IMR-90 (cell line): ENCODE measurements around the gene ASPA. TPM values are rescaled to one million over a fixed set of nuclear protein-coding genes. Genes with fewer than 3 reads are reported as not detected.

Experiments
- ATAC-seq: fragments of 200-7000 bp; cut with Tn5 transposase; 2 replicates; pipeline ENCODE4 v1.9.1; 2020; ENCODE audit warnings: low read depth, mild to moderate bottlenecking, moderate library complexity
- BruUV-seq: library from RNA; stranded (reverse); fragments of 400-500 nt; replicated peaks from 2 replicates; lab custom pipeline; 2021; lab: Mats Ljungman, UMichigan
- CTCF ChIA-PET: fragments of 300-600 bp; formaldehyde crosslinking; extraction: SDS; loops from one replicate; lab custom pipeline; 2021; ENCODE audit warnings: antibody characterized with exemption; lab: Yijun Ruan, JAX
- POLR2A ChIA-PET: fragments of 300-600 bp; sonication (Branson Sonifier 250); formaldehyde crosslinking; loops from one replicate; lab custom pipeline; 2022; ENCODE audit warnings: antibody characterized with exemption; ENCODE audit not compliant: unreplicated experiment; lab: Charles Lee
- DNase-seq: peaks from one replicate; pipeline ENCODE4 v3.0.0; 2013
- H2AFZ ChIP-seq: replicated peaks from 2 replicates; pipeline ENCODE3; 2013; ENCODE audit warnings: low read length, mild to moderate bottlenecking; ENCODE audit not compliant: poor library complexity
- H2AK5ac ChIP-seq: 2 replicates; pipeline ENCODE4 v1.6.1; 2013; ENCODE audit warnings: low read depth, low read length, inconsistent platforms
- H2AK9ac ChIP-seq: replicated peaks from 2 replicates; pipeline ENCODE3; 2013; ENCODE audit warnings: mild to moderate bottlenecking, low read depth, low read length, moderate library complexity; ENCODE audit not compliant: poor library complexity
- H2BK120ac ChIP-seq: 2 replicates; pipeline ENCODE4 v1.6.1; 2013; ENCODE audit warnings: low read depth, low read length, inconsistent platforms
- H2BK15ac ChIP-seq: 3 replicates; pipeline ENCODE4 v1.6.1; 2013; ENCODE audit warnings: low read depth, low read length, inconsistent platforms
- H2BK20ac ChIP-seq: 2 replicates; pipeline ENCODE4 v1.6.1; 2013; ENCODE audit warnings: low read depth, mild to moderate bottlenecking, inconsistent platforms, low read length, moderate library complexity
- H2BK5ac ChIP-seq: 2 replicates; pipeline ENCODE4 v1.6.1; 2013; ENCODE audit warnings: mild to moderate bottlenecking, low read depth, low read length, inconsistent platforms; ENCODE audit not compliant: poor library complexity, severe bottlenecking
- H3K14ac ChIP-seq: replicated peaks from 2 replicates; pipeline ENCODE4 v1.6.1; 2013; ENCODE audit warnings: low read depth, low read length, inconsistent platforms
- H3K18ac ChIP-seq: 2 replicates; pipeline ENCODE4 v1.6.1; 2013; ENCODE audit warnings: low read depth, low read length, control low read depth
- H3K23ac ChIP-seq: 2 replicates; pipeline ENCODE4 v1.6.1; 2013; ENCODE audit warnings: low read depth, low read length, inconsistent platforms
- H3K27ac ChIP-seq: 2 replicates; pipeline ENCODE4 v1.5.1; 2013; ENCODE audit warnings: mild to moderate bottlenecking, control low read depth, low read length; ENCODE audit not compliant: insufficient read depth
- H3K27me3 ChIP-seq: 2 replicates; pipeline ENCODE4 v1.6.1; 2013; ENCODE audit warnings: low read length; ENCODE audit not compliant: control insufficient read depth, insufficient read depth
- H3K36me3 ChIP-seq: 2 replicates; pipeline ENCODE4 v1.6.1; 2013; ENCODE audit warnings: low read length, mixed read lengths; ENCODE audit not compliant: control insufficient read depth, insufficient read depth
- H3K4ac ChIP-seq: 2 replicates; pipeline ENCODE4 v1.6.1; 2013; ENCODE audit warnings: low read depth, low read length, inconsistent platforms
- H3K4me1 ChIP-seq: 2 replicates; pipeline ENCODE4 v1.6.1; 2013; ENCODE audit warnings: low read length, mixed read lengths; ENCODE audit not compliant: control insufficient read depth, insufficient read depth
- H3K4me2 ChIP-seq: 2 replicates; pipeline ENCODE4 v1.6.1; 2013; ENCODE audit warnings: low read depth, mild to moderate bottlenecking, control low read depth, low read length, moderate library complexity
- H3K4me3 ChIP-seq: 2 replicates; pipeline ENCODE4 v1.5.1; 2013; ENCODE audit warnings: low read depth, mild to moderate bottlenecking, control low read depth, low read length, moderate library complexity; ENCODE audit not compliant: insufficient read depth
- H3K56ac ChIP-seq: 2 replicates; pipeline ENCODE4 v1.6.1; 2013; ENCODE audit warnings: low read length, inconsistent platforms; ENCODE audit not compliant: insufficient read depth; ENCODE audit errors: extremely low read depth
- H3K79me1 ChIP-seq, 2 experiments: 2 replicates each; pipeline ENCODE4 v1.6.1; 2013; ENCODE audit warnings: low read length in 2 of 2, inconsistent platforms in 1 of 2, low read depth in 1 of 2
- H3K9ac ChIP-seq: 2 replicates; pipeline ENCODE4 v1.6.1; 2013; ENCODE audit warnings: low read depth, low read length, control low read depth
- H3K9me1 ChIP-seq: 2 replicates; pipeline ENCODE4 v1.6.1; 2013; ENCODE audit warnings: low read length, inconsistent platforms; ENCODE audit not compliant: insufficient read depth
- H3K9me3 ChIP-seq: 2 replicates; pipeline ENCODE4 v1.6.1; 2013; ENCODE audit warnings: low read length; ENCODE audit not compliant: control insufficient read depth, insufficient read depth
- H4K20me1 ChIP-seq: 2 replicates; pipeline ENCODE4 v1.6.1; 2013; ENCODE audit warnings: low read length, inconsistent platforms; ENCODE audit not compliant: insufficient read depth
- H4K5ac ChIP-seq: 2 replicates; pipeline ENCODE4 v1.6.1; 2013; ENCODE audit warnings: mild to moderate bottlenecking, low read depth, low read length, control low read depth
- H4K8ac ChIP-seq, 2 experiments: 2 replicates each; pipeline ENCODE4 v1.6.1; 2013; ENCODE audit warnings: low read depth in 2 of 2, low read length in 2 of 2, control low read depth in 1 of 2, inconsistent platforms in 1 of 2
- H4K91ac ChIP-seq: 2 replicates; pipeline ENCODE4 v1.6.1; 2013; ENCODE audit warnings: low read depth, low read length, inconsistent platforms; ENCODE audit not compliant: insufficient read depth
- NFE2L2 ChIP-seq: fragments of 150-350 bp; IDR thresholded peaks from 2 replicates; pipeline ENCODE4 v1.6.1; 2016; ENCODE audit warnings: low read depth, mild to moderate bottlenecking, low read length
- RAD21 ChIP-seq: IDR thresholded peaks from 2 replicates; pipeline ENCODE4 v1.6.1; 2012; ENCODE audit warnings: low read length, improper control_type of control experiment
- RFX5 ChIP-seq: IDR thresholded peaks from 2 replicates; pipeline ENCODE4 v1.8.0; 2012; ENCODE audit warnings: low read depth, mild to moderate bottlenecking, low read length, moderate library complexity
- WGBS, 2 experiments: methylation state at CpG; one replicate each; pipeline versions ENCODE4 v1.1.5 to v1.1.7; 2013; ENCODE audit warnings: missing lambda C conversion rate in 2 of 2; ENCODE audit not compliant: insufficient read length in 1 of 2; ENCODE audit errors: extremely low coverage in 2 of 2; 5-methylcytosine and 5-hydroxymethylcytosine counted together
- dilution Hi-C: fragments of 300-500 bp; cut with HindIII; formaldehyde crosslinking; loops from one replicate; pipeline ENCODE4 v1.14.3; 2018; ENCODE audit warnings: low sequenced_read_pairs; ENCODE audit not compliant: unreplicated experiment
- in situ Hi-C: fragments of 300-500 bp; cut with MboI; formaldehyde crosslinking; loops from 3 replicates; pipeline ENCODE4 v1.14.3; 2019; ENCODE audit warnings: low sequenced_read_pairs, inconsistent platforms, mixed read lengths
- intact Hi-C: fragments of 100-400 bp; cut with micrococcal nuclease; formaldehyde crosslinking; loops from 2 replicates; pipeline ENCODE4 v1.10.0; 2022
- polyA plus RNA-seq, 3 experiments: library from polyadenylated mRNA; depleted of rRNA; stranded (reverse); fragments of >200 nt; gene quantifications; 2 replicates each; pipeline ENCODE4 v1.2.3, GENCODE V29; 2012; ENCODE audit warnings: low replicate concordance in 1 of 3
- total RNA-seq: library from RNA; depleted of rRNA; stranded (reverse); fragments of >200 nt; gene quantifications from 2 replicates; pipeline ENCODE4 v1.2.3, GENCODE V29; 2012
- TF ChIP-seq, protein P1 (sequence below): fragments of 150-350 bp; IDR thresholded peaks from 2 replicates; pipeline ENCODE4 v1.6.1; 2017; ENCODE audit warnings: mild to moderate bottlenecking, antibody characterized with exemption, low read length, low read depth

ASPA gene
- total and polyA plus RNA-seq, 2 of the 4 experiments (the other 2 are of a cell fraction): 0.02 TPM; not detected in 1

DNA sequence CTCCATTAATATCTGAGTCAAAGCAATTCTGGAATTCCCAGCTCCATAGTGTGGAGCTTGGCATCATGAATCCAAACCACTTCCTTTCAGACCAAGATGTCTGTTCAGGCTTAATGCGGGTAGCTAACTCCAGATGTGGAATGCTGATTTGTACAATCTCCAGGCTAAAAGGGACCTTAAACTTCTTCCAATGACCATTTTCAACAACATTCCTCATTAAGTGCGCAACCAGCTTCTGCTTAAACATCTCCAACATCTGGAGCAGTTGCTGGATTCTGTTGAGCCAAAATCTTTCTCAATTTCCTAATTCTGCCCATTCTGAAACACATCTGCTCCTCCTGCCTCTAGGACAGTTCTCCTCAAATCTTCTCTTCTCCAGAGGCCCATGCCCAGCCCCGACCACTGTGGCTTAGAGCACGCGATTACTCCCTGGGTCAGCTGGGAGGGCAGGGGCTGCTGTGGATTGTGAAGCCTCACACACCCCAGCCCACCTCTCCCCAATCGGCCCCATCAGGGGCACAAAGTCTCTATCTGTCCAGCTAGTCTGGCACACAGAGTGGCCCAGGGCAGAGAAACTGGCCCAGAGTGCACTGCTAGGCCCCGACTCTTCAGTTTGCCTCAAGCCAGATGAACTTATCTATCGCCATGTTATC lies 36.2 kb downstream of the ASPA start:
- Histone ChIP-seq H2BK120ac (no peak overlapping the region), H2AFZ (no peak overlapping the region), H3K9ac (no peak overlapping the region), H3K56ac (no peak overlapping the region), H3K79me1 (no peaks in the 10 kb centered on the region), H2BK15ac (no peak overlapping the region), H2AK9ac (no peak overlapping the region), H2AK5ac (no peak overlapping the region), H3K9me3 (no peaks in the 10 kb centered on the region), H4K91ac (no peak overlapping the region), H3K18ac (no peak overlapping the region), H3K27ac (no peak overlapping the region), H4K20me1 (no peaks in the 10 kb centered on the region), H2BK20ac (no peak overlapping the region), H3K36me3 (no peaks in the 10 kb centered on the region), H3K4me1 (no peaks in the 10 kb centered on the region), H3K4me3 (no peak overlapping the region), H3K27me3 (no peaks in the 10 kb centered on the region; the same call in 1 of the 2 replicates), H2BK5ac (no peak overlapping the region), H4K5ac (no peak overlapping the region), H3K9me1 (no peaks in the 10 kb centered on the region), H3K14ac (no peak overlapping the region), H3K4ac (no peak overlapping the region), H4K8ac (no peak overlapping the region), H3K4me2 (no peak overlapping the region), H3K23ac (no peak overlapping the region)
- TF ChIP-seq RFX5 (no peak), RAD21 (no peak), NFE2L2 (no peak)
- TF ChIP-seq, protein P1, sequence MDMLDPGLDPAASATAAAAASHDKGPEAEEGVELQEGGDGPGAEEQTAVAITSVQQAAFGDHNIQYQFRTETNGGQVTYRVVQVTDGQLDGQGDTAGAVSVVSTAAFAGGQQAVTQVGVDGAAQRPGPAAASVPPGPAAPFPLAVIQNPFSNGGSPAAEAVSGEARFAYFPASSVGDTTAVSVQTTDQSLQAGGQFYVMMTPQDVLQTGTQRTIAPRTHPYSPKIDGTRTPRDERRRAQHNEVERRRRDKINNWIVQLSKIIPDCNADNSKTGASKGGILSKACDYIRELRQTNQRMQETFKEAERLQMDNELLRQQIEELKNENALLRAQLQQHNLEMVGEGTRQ: no peak
- WGBS, 2 experiments: 47% methylated on average over 3 of the region's 8 CpGs; no CpG with 5 or more reads in 1 of the 2 experiments
- ChIA-PET POLR2A (no interaction called here), CTCF (no interaction called here)
- no TSS peak for BruUV-seq
- dilution Hi-C loops: no loop called here
- ATAC-seq: no peak
- DNase-seq: no peak
- intact Hi-C loops: no loop called here
- in situ Hi-C loops: no loop called here
